Omental fat pad (tissue), 4 donors: Measurements from ENCODE around the gene PPP2R5D. TPM values are rescaled to one million over a fixed set of nuclear protein-coding genes. Genes with fewer than 3 reads are reported as not detected.
"Not testable (repeated sequence)": the region's sequence is repeated elsewhere in the genome, so short reads cannot be mapped to it uniquely, and the experiment has no call there.

Experiments used
- ATAC-seq: fragments of 150-250 bp; one replicate; pipeline ENCODE4 v1.9.1; 2016; ENCODE audit warnings: mild to moderate bottlenecking, moderate library complexity; ENCODE audit not compliant: low FRiP score
- DNase-seq: peaks from one replicate; pipeline ENCODE4 v3.0.0-alpha.2; 2019; ENCODE audit warnings: low spot score
- total RNA-seq, 4 donors: library from RNA; depleted of rRNA; stranded (reverse); fragments of >200 nt; gene quantifications; one replicate each; pipeline ENCODE4 v1.1.0, GENCODE V29; 2016
- TF ChIP-seq, protein P1 (sequence below), 3 donors: fragments of 450-650 bp; IDR thresholded peaks; one replicate each; pipeline ENCODE4 v1.5.1; 2016 to 2017; ENCODE audit warnings: antibody characterized with exemption in 3 of 3, mild to moderate bottlenecking in 3 of 3, moderate library complexity in 2 of 3

Gene PPP2R5D
- total RNA-seq, 4 donors from 2014 or later = 18.0 to 41.5 (median 37.4) TPM

DNA sequence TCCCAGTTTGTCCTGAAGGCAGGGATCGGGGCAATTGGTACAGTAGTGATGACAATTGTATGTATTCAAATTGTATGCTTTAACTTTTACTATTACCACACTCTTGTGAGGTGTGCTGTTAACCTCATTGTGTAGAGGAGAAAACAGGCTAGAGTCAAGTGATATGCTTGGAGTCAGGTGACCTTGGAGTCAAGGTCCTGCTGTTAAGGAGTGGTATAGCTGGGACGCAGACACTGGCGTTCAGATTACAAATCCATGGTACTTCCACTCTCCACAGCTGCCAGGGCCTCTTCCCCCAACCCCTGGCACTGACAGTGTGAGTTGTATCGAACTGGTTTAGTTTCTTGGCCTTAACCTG, 44.6 kb upstream of the PPP2R5D start:
- TF ChIP-seq, protein P1, sequence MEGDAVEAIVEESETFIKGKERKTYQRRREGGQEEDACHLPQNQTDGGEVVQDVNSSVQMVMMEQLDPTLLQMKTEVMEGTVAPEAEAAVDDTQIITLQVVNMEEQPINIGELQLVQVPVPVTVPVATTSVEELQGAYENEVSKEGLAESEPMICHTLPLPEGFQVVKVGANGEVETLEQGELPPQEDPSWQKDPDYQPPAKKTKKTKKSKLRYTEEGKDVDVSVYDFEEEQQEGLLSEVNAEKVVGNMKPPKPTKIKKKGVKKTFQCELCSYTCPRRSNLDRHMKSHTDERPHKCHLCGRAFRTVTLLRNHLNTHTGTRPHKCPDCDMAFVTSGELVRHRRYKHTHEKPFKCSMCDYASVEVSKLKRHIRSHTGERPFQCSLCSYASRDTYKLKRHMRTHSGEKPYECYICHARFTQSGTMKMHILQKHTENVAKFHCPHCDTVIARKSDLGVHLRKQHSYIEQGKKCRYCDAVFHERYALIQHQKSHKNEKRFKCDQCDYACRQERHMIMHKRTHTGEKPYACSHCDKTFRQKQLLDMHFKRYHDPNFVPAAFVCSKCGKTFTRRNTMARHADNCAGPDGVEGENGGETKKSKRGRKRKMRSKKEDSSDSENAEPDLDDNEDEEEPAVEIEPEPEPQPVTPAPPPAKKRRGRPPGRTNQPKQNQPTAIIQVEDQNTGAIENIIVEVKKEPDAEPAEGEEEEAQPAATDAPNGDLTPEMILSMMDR (IDR thresholded peaks at IDR 0.05) = no peak
- ATAC-seq (no peak), DNase-seq (no peak)

DNA sequence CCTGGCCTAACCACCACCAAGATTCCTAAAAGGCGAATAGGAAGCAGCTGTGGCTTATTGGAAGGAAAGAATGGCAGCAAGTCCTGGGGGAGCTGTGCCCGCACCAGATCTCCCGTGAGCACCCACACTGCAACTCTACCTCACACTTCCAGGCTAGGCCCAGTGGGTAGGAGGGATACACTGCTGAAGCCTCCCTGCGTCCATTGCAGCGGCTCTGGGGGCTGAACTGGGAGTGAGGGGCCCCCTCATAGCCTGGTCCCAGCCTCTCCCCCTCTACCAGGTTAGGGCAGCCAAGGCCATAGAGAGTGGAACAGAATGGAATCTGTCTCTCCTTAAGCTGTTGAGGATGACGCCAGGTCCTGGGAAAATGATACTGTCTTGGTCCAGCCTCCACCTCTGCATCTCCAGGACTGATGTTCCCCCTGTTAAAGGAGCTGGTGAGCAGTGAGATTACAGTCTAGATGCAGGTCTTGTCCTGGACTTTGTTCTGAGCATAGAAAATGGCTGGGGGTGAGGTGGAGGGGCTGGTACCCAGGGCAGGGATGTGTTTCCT, 43.8 kb upstream of the PPP2R5D start:
- no peak for DNase-seq
- TF ChIP-seq, protein P1 (IDR thresholded peaks at IDR 0.05) = no peak
- ATAC-seq = no peak

DNA sequence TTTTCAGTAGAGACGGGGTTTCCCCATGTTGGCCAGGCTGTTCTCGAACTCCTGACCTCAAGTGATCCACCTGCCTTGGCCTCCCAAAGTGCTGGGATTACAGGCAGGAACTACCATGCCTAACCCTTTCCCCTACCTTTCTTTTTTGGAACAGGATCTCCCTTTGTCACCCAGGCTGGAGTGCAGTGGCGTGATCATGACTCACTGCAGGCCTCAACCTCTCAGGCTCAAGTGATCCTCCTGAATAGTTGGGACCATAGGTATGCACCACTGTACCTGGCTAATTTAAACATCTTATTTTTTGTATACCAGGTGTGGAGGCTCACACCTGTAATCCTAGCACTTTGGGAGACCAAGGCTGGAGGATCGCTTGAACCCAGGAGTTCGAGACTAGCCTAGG, 43.0 kb upstream of the PPP2R5D start:
- DNase-seq, ATAC-seq: not testable (repeated sequence)

DNA sequence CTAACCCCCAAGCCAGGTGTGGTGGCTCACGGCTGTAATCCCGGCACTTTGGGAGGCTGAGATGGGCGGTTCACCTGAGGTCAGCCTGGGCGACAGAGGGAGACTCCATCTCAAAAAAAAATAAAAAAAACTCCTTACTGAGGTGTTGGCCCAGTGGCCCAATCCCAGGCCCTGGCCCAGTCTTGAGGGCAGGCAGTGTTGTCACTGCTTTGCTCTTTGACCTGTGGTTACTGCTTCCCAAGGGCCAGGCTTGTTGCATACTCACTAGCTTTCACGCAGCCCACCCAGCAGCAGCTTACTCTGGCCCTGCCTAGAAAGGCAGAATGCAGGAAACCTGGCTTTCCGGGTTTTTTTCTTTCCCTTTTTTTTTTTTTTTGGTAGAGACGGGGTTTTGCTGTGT, 41.9 kb upstream of the PPP2R5D start:
- no peak for DNase-seq
- TF ChIP-seq, protein P1 (IDR thresholded peaks at IDR 0.05) = no peak
- no peak for ATAC-seq

DNA sequence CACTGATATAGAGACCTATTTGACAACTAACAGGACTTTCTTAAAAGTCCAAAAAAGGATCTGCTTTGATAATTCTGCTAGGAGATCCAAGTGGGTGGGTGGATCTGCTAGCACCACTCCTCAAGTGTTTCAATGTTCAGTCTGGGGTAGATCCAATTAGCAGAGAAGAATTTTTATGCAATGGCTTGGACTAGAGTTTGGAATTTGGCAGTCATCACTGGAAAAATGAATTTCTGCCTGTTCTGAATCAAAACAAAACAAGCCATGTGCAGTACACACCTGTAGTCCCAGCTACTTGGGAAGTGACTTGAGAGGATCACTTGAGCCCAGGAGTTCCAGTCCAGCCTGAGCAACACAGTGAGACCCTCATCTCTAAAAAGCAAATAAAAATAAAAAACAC, 36.4 kb upstream of the PPP2R5D start:
- ATAC-seq (no peak), DNase-seq (no peak)
- TF ChIP-seq, protein P1 (IDR thresholded peaks at IDR 0.05) = no peak

DNA sequence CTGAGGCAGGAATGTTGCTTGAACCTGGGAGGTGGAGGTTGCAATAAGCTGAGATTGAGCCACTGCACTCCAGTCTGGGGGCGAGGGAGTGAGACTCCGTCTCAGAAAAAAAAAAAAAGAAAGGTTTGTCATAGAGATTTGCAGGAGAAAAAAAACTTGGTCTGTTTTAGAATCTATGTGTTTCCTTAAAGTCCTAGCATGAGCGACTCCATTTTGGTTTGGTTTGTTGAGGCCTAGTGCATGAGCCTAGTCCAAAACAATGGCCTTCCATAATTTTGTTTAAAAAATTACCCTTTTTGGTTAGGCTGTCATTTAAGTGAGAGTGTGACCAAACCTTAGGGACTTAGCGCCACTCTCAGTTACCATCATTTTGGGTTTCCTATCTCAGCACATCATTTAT, 32.0 kb upstream of the PPP2R5D start:
- ATAC-seq (no peak), DNase-seq (no peak)
- TF ChIP-seq, protein P1 (IDR thresholded peaks at IDR 0.05) = no peak

DNA sequence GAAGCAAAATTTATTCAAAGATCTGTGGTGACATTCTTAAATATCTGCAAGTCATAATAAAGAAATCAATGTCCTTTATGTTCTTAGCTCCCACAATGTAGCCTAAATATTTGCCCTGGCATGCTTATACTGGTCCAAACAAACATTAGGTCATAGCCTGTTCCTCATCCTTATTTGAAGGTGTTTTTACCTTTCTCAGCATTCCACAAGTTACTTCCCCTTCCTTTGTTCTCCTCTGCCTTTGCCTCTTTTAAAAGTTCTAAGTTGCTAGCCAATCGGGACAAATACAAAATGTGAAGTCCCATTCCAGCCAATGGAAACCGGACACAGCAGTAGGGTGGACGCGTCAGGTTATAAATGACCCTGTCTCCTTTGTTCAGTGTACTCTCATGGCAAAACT, 30.0 kb upstream of the PPP2R5D start:
- ATAC-seq, DNase-seq: not testable (repeated sequence)

DNA sequence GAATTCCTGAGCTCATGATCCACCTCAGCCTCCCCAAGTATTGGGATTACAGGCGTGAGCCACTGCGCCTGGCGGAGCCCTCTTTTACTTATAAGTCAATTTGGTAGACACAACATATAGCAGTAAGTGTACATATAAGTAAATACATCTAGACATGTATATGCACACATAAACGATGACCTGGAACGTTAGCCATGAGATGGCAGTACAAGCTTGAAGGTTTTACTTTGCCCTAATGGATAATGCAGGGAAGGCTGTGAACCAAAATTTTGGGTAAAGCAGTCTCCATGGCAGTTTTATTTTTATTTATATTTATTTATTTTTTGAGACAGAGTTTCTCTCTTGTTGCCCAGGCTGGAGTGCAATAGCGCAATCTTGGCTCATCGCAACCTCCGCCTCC, 26.2 kb upstream of the PPP2R5D start:
- ATAC-seq = no peak
- TF ChIP-seq, protein P1 (IDR thresholded peaks at IDR 0.05) = no peak
- no peak for DNase-seq
